CD4-positive, alpha-beta T cell treated with Interleukin-15 for 1 hour (primary cell): ENCODE results near the gene B4GALT1.
"Not testable (repeated sequence)": the region's sequence is repeated elsewhere in the genome, so short reads cannot be mapped to it uniquely, and the experiment has no call there.

Source experiments
- DNase-seq: peaks from one replicate; pipeline ENCODE4 v3.0.0-alpha.2; 2020

B4GALT1 gene

DNA sequence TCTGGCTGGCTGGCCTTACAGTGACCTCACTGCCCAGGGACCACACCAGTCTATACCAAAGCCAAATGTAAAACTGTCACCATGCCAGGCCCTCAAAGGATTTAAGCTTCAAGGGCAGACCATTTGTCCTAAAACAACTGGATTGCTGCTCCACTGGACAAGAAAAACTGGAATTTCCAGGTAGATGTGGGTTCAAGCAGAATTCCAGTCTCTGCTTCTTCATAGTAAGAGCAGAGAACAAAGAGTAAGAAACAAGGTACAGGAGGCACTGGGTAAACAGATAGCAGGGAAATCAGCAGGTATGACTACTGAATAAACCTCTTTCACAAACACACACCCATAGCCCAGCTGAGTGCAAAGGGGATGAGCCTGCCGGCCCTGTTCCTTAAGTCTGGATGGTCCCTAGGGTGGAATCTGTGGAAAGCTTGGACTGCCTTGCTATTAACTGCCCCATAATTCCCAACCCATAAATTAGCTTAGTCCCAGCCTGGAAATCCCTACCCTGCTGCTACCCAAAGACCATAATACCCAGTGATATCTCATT, 5.5 kb downstream of the B4GALT1 start:
- DNase-seq, result no peak

DNA sequence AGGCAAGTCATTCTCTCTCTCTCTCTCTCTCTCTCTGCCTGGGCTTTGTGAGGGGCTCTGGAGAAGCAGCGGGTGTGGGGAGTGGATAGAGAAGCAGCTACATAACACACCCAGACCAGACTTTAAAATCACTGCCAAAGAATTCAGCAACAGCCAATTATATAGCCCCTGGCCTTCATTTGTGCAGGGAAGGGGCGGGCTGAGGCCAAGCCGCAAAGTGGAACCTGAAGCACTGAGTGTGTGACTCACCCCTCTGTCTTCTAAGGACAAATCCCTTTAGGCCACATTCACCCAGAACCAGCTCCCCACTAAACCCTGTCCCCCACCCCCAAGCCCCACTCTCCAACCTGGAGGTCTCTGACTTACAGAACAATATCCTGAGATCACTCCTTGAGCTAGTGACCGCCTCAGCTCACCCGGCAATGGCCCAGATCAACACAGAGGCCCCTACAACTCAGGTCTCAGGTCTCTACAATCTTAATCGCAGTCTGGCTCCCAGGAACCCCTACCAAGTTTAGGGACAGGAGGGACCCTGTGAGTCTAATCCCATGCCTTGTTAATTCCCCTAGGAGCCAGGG, 6.0 kb downstream of the B4GALT1 start:
- DNase-seq, result peak; percentile 76

DNA sequence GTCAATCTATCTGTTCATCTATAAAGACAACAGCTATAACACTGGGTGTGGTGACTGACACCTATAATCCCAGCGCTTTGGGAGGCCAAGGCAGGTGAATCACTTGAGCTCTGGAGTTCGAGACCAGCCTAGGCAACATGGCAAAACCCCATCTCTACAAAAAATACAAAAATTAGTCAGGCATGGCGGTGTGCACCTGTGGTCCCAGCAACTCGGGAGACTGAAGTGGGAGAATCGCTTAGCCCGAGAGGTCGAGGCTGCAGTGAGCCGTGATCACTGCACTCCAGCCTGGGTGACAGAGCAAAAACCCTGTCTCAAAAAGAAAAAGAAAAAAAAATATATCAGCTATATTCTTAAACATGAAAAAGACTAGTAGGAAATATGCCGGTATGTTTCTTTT, 6.7 kb downstream of the B4GALT1 start:
- not testable (repeated sequence) for DNase-seq

DNA sequence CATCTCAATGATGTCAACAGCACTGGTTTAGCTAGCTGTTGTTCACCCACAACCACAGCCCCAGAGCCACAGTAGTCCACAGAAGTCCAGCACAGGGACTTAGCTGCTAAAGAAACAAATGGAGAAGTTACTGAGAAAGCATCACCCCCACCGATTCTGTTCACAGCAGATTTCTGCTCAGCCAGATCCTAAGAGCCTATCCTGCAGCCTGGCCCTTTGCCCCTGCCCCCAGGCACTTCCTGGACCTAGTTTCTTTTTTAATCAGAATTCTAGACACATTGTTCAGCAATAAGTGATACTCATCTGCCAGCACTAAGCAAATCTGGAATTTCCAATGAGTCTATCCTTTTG, 7.4 kb downstream of the B4GALT1 start:
- peak; percentile 84 for DNase-seq

DNA sequence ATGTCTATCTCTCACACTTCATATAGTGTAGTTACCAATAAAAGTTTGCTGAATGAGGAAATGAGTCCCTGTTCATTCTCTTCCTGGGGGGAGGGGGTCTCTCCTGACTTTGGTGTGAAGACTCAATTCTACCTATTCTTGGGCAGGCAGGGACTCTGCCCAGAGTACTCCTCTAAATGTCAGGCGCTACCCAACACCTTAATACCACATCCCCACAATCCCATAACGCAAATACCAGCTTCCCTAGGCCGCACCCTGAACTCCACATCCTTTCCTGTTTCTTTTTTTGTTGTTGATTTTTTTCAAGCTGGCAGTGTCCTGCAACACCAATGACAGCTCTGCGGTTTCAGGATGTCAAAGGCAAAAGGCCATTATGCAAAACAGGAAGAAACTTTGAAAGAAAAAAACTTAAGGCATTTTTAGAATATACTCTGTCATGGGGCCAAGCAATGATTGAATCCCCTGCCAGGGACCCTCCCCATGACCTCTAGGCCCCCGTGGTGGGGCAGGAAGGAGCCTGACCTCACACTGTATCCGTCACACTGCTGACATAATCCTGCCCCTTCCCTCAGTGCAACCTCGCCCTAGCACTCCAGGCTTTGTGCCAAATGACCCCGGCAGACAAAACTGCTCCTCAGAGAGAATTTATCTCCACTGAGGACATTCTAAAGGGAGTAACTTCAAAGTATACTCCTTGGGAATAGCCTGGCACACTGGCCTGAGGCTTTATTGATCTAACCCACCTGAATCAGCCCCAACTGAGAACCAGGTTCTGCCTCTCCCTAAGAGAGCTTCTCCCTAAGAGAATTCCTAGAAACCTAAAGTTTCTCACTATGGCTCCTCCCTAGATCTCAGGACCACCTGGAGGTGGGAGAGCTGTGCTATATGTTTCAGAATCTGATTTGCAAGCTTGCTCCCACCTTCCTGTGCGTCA, 8.0 kb downstream of the B4GALT1 start:
- DNase-seq, result peak; percentile 85

DNA sequence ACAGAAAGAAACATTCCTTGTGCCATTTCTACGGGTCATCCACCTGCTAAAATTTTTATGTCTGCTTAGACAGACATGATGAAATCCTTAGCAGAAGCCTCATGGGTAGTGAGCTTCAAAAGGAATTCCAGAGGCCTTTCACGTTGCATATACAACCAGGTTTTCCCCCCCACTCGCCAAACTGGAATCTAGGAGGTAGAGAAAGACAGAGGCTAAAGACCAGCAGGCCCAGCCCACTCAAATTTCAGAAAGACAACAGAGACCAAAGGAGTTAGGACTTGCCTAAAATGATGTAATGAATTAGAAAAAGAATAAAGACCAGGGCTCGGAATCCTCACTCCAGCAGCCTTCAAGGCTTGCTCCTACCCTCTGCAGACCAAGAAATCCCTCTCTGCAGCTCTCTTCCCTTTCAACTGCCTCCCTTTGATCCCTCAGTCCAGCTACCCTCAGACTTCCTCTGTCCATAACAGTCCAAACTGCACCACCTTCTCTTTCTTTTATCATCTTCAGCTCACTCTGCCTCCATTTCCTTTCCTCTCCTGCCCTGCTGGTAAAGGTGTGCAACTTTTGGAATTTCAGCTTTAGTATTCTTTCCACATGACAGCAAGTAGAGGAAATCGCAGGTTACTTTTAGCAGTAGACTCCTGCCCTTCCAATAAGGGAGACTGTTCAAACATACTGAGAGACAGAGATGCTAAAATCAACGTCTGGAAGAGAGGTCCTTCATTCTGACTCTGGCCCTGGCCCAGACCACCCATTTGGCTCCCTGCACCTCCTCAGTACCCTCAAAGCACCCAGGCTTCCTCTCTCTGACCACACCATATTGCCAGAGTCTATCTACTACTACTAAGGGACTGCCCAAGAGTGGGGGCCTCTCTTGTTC, 8.9 kb downstream of the B4GALT1 start:
- DNase-seq, result no peak

DNA sequence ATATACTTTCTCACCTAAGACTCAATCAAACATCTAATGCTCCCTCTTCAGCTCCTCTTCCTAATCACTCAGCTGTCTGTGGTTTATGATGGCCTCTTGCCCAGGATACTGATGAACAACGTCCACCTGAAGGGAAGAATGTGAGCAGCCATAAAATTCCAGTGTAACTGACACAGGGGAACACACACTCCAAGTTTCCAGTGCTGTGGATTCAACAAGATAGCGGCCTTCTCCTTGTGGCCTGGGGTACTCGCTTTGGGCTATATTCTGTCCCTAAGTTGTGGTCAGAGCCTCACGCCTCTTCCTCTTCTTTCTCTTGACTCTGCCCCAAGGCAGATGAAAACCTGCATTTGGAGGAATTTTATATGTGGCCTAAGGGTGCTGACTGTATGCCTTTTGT, 11.7 kb downstream of the B4GALT1 start:
- no peak for DNase-seq

DNA sequence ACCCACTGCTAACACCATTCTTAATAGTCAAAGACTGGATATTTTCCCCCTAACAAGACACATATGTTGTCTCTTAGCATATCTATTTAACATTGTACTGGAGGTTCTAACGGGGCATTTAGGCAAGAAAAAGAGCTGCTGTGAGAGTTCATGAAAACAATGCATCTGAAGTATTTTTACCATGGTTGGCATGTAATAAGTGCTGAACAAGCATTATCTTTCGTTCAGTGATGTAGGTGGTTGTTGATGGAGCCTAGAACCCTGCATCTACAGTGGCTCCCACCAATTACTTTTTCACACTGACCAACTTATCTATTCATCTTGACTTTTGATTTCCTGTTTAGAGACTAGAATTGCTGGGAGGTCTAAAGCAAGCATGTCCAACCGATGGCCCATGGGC, 12.8 kb downstream of the B4GALT1 start:
- DNase-seq, result no peak

DNA sequence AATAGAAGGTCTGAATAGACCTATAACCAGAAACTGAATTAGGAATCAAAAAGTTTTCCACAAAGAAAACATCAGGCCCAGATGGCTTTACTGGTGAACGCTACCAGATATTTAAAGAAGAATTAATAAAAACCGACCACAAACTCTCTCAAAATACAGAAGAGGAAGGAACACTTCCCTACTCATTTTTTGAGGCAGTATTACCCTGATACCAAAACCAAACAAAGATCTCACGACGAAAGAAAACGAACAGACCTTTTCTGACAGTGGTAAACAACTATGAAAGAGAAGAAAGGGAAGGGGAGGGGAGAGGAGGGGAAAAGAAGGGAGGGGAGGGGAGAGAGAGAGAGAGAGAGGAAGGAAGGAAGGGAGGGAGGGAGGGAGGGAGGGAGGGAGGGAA, 13.5 kb downstream of the B4GALT1 start:
- no peak for DNase-seq

DNA sequence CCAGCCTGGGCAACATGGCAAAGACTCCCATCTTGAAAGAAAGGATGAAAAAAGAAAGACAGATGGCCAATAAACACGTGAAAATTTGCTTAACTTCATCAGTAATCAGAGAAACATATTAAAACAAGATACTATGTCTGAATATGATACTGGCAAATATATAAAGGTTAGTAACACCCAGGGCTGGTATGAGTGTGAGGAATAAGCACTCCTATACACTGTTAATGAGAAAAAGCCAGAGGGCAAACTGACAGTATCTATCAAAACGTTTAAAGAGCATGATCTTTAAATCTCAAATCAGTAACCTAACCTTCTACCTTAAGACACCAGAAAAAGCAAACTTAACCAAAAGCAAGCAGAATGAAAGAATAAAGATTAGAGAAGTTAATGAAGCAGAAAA, 14.1 kb downstream of the B4GALT1 start:
- DNase-seq, result no peak

DNA sequence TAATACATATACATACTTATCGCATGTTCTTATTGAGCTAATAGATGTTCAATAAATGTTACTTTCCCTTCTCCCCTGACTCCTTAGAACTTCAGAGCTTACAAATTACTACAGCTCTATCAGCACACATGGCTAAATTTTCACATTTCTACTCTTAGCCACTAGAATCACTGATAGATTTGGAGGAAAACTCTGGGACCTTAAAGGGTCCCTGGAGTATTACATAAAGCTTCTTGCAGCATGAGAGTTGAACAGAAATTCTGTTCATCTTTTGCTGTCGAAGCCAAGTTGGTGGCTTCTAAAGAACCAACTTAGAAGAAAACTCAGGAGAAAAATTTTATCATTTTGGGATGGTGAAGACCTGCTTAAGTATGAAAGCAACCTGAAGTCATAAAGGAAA, 15.5 kb downstream of the B4GALT1 start:
- no peak for DNase-seq

DNA sequence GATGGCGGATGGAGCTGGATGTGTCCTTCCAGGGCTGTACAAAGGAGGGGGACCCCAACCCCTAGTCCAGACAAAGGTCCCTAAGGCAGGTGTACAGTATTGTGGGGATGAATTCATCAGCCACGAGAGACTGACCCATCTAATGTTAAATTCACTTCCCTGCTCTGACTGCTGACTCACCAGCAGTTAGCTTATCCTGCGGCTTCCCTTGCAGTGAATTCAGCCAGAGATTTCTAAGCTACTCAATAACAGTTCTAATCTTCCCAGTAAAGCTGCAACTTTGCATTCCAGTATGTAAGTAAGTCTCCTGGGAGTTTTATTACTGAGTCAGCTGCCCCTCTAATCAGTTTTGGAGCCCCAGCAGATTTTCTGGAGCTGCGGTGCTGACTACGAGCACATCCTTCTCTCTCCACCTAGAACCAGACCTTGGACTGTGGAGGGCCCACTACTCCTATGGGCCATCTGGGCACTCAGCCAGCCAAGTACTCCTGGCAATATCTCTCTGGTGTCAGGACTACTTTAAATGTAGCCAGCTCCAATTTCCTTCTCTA, 16.1 kb downstream of the B4GALT1 start:
- DNase-seq, result no peak

DNA sequence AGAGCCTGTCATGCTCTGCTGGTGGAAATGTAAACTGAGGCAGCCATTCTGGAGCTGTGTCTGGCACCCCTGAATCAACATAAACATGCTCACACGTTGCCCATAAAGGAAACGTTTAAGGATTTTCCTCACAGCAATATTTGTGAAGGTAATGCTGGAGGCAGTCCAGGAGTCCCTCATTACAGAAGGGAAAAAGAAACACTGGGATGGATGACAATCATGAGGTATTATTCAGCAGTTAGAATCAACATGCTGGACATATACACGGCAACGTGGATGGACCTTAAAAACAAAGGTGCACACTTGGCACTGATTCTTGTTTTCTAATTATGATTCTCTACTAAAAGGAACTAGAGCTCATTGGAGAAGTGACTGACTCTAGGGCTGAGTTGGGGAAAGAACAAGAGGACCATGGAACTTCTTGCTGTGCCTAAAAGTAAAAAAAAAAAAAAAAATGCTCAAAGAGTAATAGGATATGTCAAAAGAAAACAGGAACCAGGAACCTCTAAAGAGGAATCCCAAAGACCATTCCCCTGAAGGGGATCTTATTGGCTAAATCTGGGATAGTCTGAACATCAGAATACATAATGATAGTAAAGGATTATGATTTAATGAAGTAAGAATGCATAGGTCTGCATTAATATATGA, 18.6 kb downstream of the B4GALT1 start:
- DNase-seq, result no peak

DNA sequence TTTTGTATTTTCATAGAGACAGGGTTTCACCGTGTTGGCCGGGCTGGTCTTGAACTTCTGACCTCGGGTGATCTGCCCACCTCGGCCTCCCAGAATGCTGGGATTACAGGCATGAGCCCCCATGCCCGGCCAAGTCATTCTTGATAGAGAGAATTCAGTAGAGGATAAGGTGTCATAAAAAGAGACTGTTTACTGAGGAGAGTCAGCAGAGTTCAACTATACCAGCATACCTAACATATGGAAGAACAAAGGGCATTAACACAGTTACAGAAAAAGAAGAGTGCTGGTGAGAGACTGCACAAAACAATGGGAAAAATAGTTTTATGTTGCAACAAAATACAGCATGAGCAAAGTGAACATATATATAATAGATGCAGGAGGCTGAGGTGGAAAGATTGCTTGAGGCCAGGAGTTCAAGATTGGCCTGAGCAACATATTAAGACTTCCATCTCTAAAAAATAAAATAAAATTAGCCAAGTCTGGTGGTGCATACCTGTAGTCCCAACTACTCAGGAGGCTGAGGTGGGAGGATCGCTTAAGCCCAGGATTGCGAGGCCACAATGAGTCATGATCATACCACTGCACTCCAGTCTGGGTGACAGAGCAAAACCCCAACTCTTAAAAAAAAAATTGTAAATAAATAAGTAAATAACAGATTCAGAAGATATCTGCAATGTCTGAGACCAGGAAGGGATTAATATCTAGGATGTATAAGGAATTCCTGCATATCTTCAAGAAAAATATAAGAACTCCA, 19.5 kb downstream of the B4GALT1 start:
- no peak for DNase-seq

DNA sequence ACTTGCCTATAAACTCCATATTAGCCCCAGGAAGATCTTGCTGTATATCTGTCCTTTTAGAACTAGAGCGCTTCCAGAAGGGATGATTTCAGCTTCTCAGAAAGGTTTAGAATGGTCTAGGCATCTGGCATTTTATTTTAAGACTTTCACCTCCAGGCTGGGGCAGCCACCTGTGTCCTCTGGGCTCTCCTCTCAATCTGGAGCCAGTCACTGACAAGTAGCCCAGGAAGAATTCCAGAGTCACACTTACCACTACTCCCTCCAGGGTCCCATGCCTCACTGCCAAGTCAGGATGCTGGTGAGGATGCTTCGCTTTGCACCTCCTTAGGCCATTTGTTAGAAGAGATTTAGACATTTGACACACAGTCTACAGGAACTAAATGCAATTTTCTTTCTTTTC, 20.8 kb downstream of the B4GALT1 start:
- DNase-seq, result no peak

DNA sequence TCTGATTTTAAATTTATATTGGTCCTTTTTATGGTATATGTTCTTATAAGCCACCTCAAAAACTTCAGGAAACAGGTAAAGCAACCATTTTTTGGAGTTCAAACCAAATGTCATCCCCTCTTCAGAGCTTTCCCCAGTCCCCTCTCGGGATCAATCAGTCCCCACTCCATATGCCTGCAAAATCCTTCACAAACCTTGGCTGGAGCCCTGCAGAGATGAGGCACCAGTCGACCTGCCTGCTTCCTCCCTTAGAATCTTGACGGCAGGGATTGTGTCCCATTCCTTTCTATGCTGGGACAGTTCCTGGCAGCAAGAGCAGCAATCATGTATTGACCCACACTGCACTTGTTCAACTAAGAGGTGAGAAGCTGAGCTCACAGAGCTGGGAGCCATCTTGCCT, 22.6 kb downstream of the B4GALT1 start:
- no peak for DNase-seq

DNA sequence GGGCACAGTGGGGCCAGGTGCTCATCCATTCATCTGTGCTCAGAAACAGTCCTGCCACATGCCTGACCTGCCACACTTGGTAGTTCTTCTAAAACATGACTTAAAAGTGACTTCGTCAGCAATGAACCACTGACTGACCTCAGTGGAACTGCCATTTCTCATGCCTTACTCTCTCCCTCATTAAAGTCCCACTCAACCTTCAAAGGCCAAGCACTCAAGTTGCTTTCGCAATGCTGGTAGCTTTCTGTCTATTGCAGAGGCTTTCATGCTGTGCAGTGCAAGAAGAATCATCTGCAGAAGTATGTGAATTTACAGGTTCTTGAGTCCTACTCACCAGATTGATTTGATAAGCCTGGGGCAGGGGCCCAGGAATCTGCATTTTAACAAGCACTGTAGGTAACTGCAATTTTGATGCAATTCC, 23.9 kb downstream of the B4GALT1 start:
- no peak for DNase-seq

DNA sequence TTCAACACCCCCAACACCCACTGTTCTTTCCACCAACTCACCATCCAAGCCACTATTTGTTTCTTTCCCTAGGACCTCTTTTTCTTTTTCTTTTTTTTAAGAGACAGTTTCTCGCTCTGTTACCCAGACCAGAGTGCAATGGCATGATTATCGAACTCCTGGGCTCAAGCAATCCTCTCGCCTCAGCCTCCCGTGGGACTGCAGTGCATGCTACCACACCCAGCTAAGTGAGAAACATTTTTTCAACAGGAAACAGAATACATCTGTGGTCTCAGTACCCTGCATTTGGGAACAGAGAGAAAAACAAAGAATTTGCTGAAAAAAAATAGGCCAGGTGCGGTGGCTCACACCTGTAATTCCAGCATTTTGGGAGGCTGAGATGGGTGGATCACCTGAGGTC, 24.6 kb downstream of the B4GALT1 start:
- peak; percentile 55 for DNase-seq

DNA sequence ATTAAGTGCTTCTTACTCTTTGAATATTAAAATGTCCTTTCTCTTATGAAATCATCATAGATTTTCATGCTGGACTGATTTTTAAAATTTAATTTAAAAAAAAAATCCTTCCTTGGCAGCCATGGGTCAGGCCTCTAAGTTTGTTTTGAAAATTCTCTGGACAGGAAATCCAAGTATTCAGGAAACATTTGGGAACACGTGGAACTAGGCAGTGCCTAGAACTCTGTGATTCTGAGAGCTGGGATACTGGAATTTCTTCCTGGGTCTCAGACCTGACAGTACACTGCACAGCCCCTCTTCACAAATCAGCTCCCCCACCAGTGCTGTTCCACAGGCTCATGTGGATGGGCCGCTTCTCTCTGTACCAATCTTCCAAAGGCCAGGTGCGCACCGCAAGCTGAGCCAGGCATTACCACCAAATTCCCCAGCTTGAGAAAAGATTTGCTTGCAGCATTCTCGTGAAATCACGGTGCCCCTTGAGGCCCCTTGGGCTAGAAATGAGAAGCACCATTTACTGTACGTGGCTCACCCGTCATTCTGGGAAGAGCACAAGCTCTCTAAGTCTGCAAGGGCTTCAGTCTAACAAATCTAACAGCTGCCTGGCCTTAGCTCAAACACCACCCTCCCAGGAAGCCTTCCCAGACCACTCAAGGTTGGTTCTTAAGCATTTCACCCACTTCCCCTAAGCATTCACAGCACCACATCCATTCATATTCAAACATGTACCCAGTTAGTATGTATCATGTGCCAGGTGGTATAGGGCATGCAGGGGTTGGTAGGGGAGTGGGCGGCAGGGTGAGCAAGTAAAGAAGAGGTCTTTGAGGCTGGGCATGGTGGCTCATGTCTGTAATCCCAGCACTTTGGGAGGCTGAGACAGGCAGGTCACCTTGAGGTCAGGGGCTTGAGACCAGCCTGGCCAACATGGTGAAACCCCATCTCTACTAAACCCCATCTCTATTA, 26.5 kb downstream of the B4GALT1 start:
- no peak for DNase-seq

DNA sequence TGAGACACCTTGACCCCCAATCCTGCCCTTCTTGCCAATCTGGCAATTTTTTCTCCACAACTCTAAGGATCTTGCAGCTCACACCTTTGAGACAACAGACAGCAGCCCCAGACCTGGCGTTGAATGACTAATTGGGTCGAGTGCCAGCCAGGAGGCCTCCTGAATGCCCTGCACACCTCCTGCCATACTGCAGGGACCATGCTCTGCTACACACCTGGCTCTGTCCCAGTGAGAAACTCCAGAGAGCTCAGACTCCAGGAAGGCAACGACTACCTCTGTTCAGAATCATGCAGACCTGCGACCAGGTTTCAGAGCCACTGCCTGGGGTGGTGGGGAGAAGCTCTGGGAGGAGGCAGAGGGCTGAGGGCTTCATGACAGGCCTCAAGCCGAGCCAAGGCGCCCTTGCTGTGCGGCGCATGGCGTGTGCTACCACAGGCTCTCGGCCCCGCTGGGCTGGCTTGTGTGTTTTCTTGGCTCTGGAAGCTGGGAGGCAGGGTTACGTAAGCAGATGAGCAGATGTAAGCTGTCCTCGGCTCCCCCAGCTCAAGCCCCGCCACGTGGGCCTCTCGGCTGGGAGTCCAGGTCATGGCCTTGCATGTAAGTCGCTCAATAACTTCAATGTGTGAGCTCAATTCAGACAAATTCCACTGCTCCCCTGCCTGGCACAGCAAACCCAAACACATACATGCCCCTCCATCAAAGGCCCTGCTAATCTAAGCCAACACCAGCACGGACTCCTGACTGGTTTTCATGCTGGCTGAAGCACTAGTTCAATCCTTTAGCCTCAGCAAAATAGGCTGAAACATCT, 27.5 kb downstream of the B4GALT1 start:
- DNase-seq, result no peak
